GM12892 (cell line): ENCODE results near the gene APEH.

Source experiments
- POLR2A ChIP-seq: IDR thresholded peaks from 2 replicates; pipeline ENCODE4 v1.6.1; 2011; ENCODE audit warnings: low read depth, low read length, control low read depth
- TAF1 ChIP-seq: IDR thresholded peaks from 2 replicates; pipeline ENCODE4 v1.6.1; 2011; ENCODE audit warnings: low read depth, mild to moderate bottlenecking, control low read depth, low read length, borderline replicate concordance

DNA sequence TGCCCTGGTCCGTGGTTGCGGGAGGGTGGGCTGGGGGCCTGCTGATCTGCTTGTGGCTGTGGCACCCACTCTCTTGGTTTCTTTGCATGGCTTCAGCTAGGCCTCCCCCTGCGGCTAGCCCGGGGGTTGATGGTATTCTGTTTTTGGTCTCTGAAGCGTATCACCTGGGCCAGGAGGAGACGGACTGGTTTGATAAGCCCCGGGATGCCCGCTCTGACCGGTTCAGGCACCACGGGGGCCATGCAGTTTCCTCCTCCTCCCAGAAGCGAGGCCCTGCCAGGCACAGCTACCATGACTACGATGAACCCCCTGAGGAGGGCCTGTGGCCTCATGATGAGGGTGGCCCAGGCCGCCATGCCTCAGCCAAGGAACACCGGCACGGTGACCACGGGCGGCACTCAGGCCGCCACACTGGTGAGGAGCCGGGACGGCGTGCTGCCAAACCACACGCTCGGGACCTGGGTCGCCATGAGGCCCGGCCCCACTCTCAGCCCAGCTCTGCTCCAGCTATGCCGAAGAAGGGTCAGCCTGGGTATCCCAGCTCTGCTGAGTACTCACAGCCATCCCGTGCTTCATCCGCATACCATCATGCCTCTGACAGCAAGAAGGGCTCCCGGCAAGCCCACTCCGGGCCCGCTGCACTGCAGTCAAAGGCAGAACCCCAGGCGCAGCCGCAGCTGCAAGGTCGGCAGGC, 11.3 kb upstream of the APEH start:
- no peak for TF ChIP-seq POLR2A
- no peak for TF ChIP-seq TAF1
